H9 (cell line): Measurements from ENCODE around the gene INPP5A. TPM values are rescaled to one million over a fixed set of nuclear protein-coding genes. Genes with fewer than 3 reads are reported as not detected.

Experiments used
- DNase-seq: peaks from one replicate; pipeline ENCODE4 v3.0.0-alpha.2; 2017
- H2AFZ ChIP-seq: one replicate; pipeline ENCODE4 v1.6.1; 2013; ENCODE audit warnings: mild to moderate bottlenecking, low read length, control low read depth, moderate library complexity
- H2AK5ac ChIP-seq: 2 replicates; pipeline ENCODE4 v1.6.1; 2013; ENCODE audit warnings: low read length, control low read depth, mixed read lengths; ENCODE audit not compliant: insufficient read length
- H2BK120ac ChIP-seq: one replicate; pipeline ENCODE4 v1.6.1; 2013; ENCODE audit warnings: low read depth, mild to moderate bottlenecking, low read length, control low read depth, inconsistent platforms; ENCODE audit not compliant: poor library complexity, severe bottlenecking
- H2BK12ac ChIP-seq: 2 replicates; pipeline ENCODE4 v1.6.1; 2013; ENCODE audit warnings: low read length, control low read depth, mixed read lengths, low read depth; ENCODE audit not compliant: insufficient read length
- H2BK15ac ChIP-seq: 2 replicates; pipeline ENCODE4 v1.6.1; 2013; ENCODE audit warnings: low read depth, low read length, control low read depth
- H2BK20ac ChIP-seq: one replicate; pipeline ENCODE4 v1.6.1; 2013; ENCODE audit warnings: low read depth, mild to moderate bottlenecking, low read length, control low read depth, inconsistent platforms; ENCODE audit not compliant: poor library complexity, severe bottlenecking
- H2BK5ac ChIP-seq: 2 replicates; pipeline ENCODE4 v1.6.1; 2013; ENCODE audit warnings: low read length, control low read depth, mixed read lengths; ENCODE audit not compliant: insufficient read length
- H3K14ac ChIP-seq: 2 replicates; pipeline ENCODE4 v1.6.1; 2013; ENCODE audit warnings: low read length, control low read depth; ENCODE audit not compliant: insufficient read depth
- H3K18ac ChIP-seq: 2 replicates; pipeline ENCODE4 v1.6.1; 2013; ENCODE audit warnings: low read depth, mild to moderate bottlenecking, mixed read lengths, low read length, control low read depth; ENCODE audit not compliant: insufficient read length
- H3K23ac ChIP-seq: 2 replicates; pipeline ENCODE4 v1.6.1; 2013; ENCODE audit warnings: low read length, control low read depth, mixed read lengths, low read depth; ENCODE audit not compliant: insufficient read length
- H3K23me2 ChIP-seq: 2 replicates; pipeline ENCODE4 v1.6.1; 2013; ENCODE audit warnings: low read depth, mild to moderate bottlenecking, mixed read lengths, low read length, control low read depth; ENCODE audit not compliant: insufficient read length, poor library complexity, severe bottlenecking
- H3K27ac ChIP-seq: 2 replicates; pipeline ENCODE4 v1.5.1; 2013; ENCODE audit warnings: low read length, control low read depth, mixed read lengths, low read depth; ENCODE audit not compliant: insufficient read length
- H3K27me3 ChIP-seq: 2 replicates; pipeline ENCODE4 v1.6.1; 2013; ENCODE audit warnings: low read length, control low read depth, inconsistent platforms; ENCODE audit not compliant: insufficient read depth
- H3K4ac ChIP-seq: 2 replicates; pipeline ENCODE4 v1.6.1; 2013; ENCODE audit warnings: low read depth, mild to moderate bottlenecking, control low read depth, inconsistent platforms, low read length, moderate library complexity
- H3K4me1 ChIP-seq: 2 replicates; pipeline ENCODE4 v1.6.1; 2013; ENCODE audit warnings: low read length, control low read depth, inconsistent platforms; ENCODE audit not compliant: insufficient read depth
- H3K4me2 ChIP-seq: 2 replicates; pipeline ENCODE4 v1.6.1; 2013; ENCODE audit warnings: low read length, control low read depth, mixed read lengths; ENCODE audit not compliant: insufficient read length, insufficient read depth
- H3K56ac ChIP-seq: 2 replicates; pipeline ENCODE4 v1.6.1; 2013; ENCODE audit warnings: low read depth, mild to moderate bottlenecking, mixed read lengths, low read length, control low read depth; ENCODE audit not compliant: insufficient read length
- H3K79me1 ChIP-seq: 2 replicates; pipeline ENCODE4 v1.6.1; 2013; ENCODE audit warnings: low read depth, mild to moderate bottlenecking, moderate library complexity, low read length, control low read depth, inconsistent platforms; ENCODE audit not compliant: insufficient read depth, poor library complexity, severe bottlenecking
- H3K79me2 ChIP-seq: 2 replicates; pipeline ENCODE4 v1.6.1; 2013; ENCODE audit warnings: low read length, control low read depth, inconsistent platforms; ENCODE audit not compliant: insufficient read depth
- H3K9ac ChIP-seq: 2 replicates; pipeline ENCODE4 v1.6.1; 2013; ENCODE audit warnings: low read length, control low read depth, mixed read lengths; ENCODE audit not compliant: insufficient read length; ENCODE audit errors: extremely low read depth
- H3K9me3 ChIP-seq: one replicate; pipeline ENCODE4 v1.6.1; 2013; ENCODE audit warnings: low read depth, low read length, inconsistent platforms; ENCODE audit not compliant: control insufficient read depth
- H3T11ph ChIP-seq: one replicate; pipeline ENCODE4 v1.6.1; 2013; ENCODE audit warnings: mild to moderate bottlenecking, low read length, control low read depth, inconsistent platforms
- H4K20me1 ChIP-seq: one replicate; pipeline ENCODE4 v1.6.1; 2013; ENCODE audit not compliant: control insufficient read depth, insufficient read length, insufficient read depth
- H4K5ac ChIP-seq: 2 replicates; pipeline ENCODE4 v1.6.1; 2013; ENCODE audit warnings: low read depth, mild to moderate bottlenecking, mixed read lengths, low read length, control low read depth; ENCODE audit not compliant: insufficient read length
- H4K8ac ChIP-seq: replicated peaks from 2 replicates; pipeline ENCODE4 v1.6.1; 2013; ENCODE audit warnings: low read length, control low read depth, mixed read lengths, low read depth; ENCODE audit not compliant: insufficient read length
- H4K91ac ChIP-seq: 2 replicates; pipeline ENCODE4 v1.6.1; 2013; ENCODE audit warnings: low read depth, mild to moderate bottlenecking, moderate library complexity, mixed read lengths, low read length, control low read depth; ENCODE audit not compliant: insufficient read length
- H3K27ac Mint-ChIP-seq, 3 experiments: 2 replicates in 2 of 3; 3 replicates in 1 of 3; pipeline ENCODE4 v1.8.0; 2020 to 2021; ENCODE audit warnings: mixed read lengths in 3 of 3, mild to moderate bottlenecking in 1 of 3, moderate library complexity in 1 of 3
- H3K27me3 Mint-ChIP-seq: 2 replicates; pipeline ENCODE4 v1.8.0; 2021; ENCODE audit warnings: low read depth, mild to moderate bottlenecking, moderate library complexity, mixed read lengths
- H3K36me3 Mint-ChIP-seq, 3 experiments: 2 replicates in 2 of 3; 3 replicates in 1 of 3; pipeline ENCODE4 v1.8.0; 2020 to 2021; ENCODE audit warnings: low read depth in 3 of 3, mixed read lengths in 3 of 3; ENCODE audit not compliant: insufficient read depth in 1 of 3
- H3K4me1 Mint-ChIP-seq, 2 experiments: 2 replicates each; pipeline ENCODE4 v1.8.0; 2020; ENCODE audit warnings: mixed read lengths in 2 of 2
- H3K4me3 Mint-ChIP-seq, 2 experiments: 2 replicates in 1 of 2; 3 replicates in 1 of 2; pipeline ENCODE4 v1.8.0; 2020 to 2021; ENCODE audit warnings: mild to moderate bottlenecking in 2 of 2, mixed read lengths in 2 of 2, moderate library complexity in 1 of 2
- H3K9me3 Mint-ChIP-seq, 2 experiments: 2 replicates in 1 of 2; 3 replicates in 1 of 2; pipeline ENCODE4 v1.8.0; 2020; ENCODE audit warnings: mild to moderate bottlenecking in 2 of 2, mixed read lengths in 2 of 2, moderate library complexity in 1 of 2
- CTCF ChIP-seq: fragments of 200-600 bp; sonication (generic); conservative IDR thresholded peaks from 3 replicates; pipeline ENCODE4 v1.8.0; 2021; ENCODE audit warnings: antibody characterized with exemption, mild to moderate bottlenecking
- WGBS: extraction: QIAGEN DNeasy Blood & Tissue Kit; methylation state at CpG from one replicate; pipeline ENCODE4 v1.1.7; 2013; ENCODE audit warnings: missing lambda C conversion rate, low lambda C conversion rate, mixed read lengths; ENCODE audit not compliant: insufficient read length; ENCODE audit errors: extremely low coverage; 5-methylcytosine and 5-hydroxymethylcytosine counted together
- total RNA-seq: library from RNA; stranded (reverse); gene quantifications from 2 replicates; pipeline ENCODE4 v1.2.1, GENCODE V29; 2021

Gene INPP5A
- total RNA-seq, 1 experiment from 2014 or later: 17.7 TPM

- H2AK5ac ChIP-seq: no peak overlapping the region
- H3K18ac ChIP-seq: no peak overlapping the region
- H3K4me1 ChIP-seq: peaks cover 3% of the 10 kb centered on the region; the same call in 1 of the 2 replicates
- peaks cover 9 to 16% of the 10 kb centered on the region in 2 experiments for H3K4me1 Mint-ChIP-seq
- H2BK5ac ChIP-seq: no peak overlapping the region
- H3K9me3 ChIP-seq: no peaks in the 10 kb centered on the region
- H4K5ac ChIP-seq: no peak overlapping the region
- no peak for DNase-seq
- H3K27me3 Mint-ChIP-seq: no peaks in the 10 kb centered on the region
- H4K91ac ChIP-seq: no peak overlapping the region
- H3K27ac ChIP-seq: no peak overlapping the region
- no peak overlapping the region for H4K8ac ChIP-seq
- peaks cover 6% of the 10 kb centered on the region for H4K20me1 ChIP-seq
- H3T11ph ChIP-seq: no peak overlapping the region
- H3K4ac ChIP-seq: no peak overlapping the region
- no peak overlapping the region for H3K23ac ChIP-seq
- no peaks in the 10 kb centered on the region for H3K27me3 ChIP-seq
- peaks cover 3% of the 10 kb centered on the region; the same call in 1 of the 2 replicates for H3K79me2 ChIP-seq
- no peak overlapping the region for H2BK20ac ChIP-seq
- no peak overlapping the region for H3K9ac ChIP-seq
- no peak overlapping the region for H2BK15ac ChIP-seq
- H3K56ac ChIP-seq: no peak overlapping the region
- no peaks in the 10 kb centered on the region; a peak in 1 of 5 replicates for H3K9me3 Mint-ChIP-seq
- no peak overlapping the region for H3K14ac ChIP-seq
- no peaks in the 10 kb centered on the region for H3K36me3 Mint-ChIP-seq
- no peak overlapping the region for H3K27ac Mint-ChIP-seq
- no peaks in the 10 kb centered on the region for H3K23me2 ChIP-seq
- H2BK120ac ChIP-seq: no peak overlapping the region
- H2BK12ac ChIP-seq: no peak overlapping the region
- no peak overlapping the region for H2AFZ ChIP-seq
- no peak overlapping the region for H3K4me2 ChIP-seq
- TF ChIP-seq CTCF: no peak
- H3K79me1 ChIP-seq: no peaks in the 10 kb centered on the region
- no CpG with 5 or more reads among the region's 10 CpGs for WGBS
- no peak overlapping the region for H3K4me3 Mint-ChIP-seq
Measured at GRCh38 chr10:132570265-132570664, 32.7 kb downstream of the INPP5A start.
